Aorta (tissue), 5 donors: ENCODE measurements around the gene GALNT10. TPM values are rescaled to one million over a fixed set of nuclear protein-coding genes. Genes with fewer than 3 reads are reported as not detected.

Source experiments
- ATAC-seq: fragments of 200-7000 bp; cut with Tn5 transposase; one replicate; pipeline ENCODE4 v1.9.1; 2022; ENCODE audit warnings: moderate library complexity; ENCODE audit not compliant: low FRiP score
- DNase-seq, 2 donors: peaks; one replicate each; pipeline ENCODE4 v3.0.0-alpha.2; 2020
- H3K27ac ChIP-seq, 2 donors: one replicate each; pipeline ENCODE4 v1.5.1; 2013; ENCODE audit warnings: low read length in 2 of 2, mild to moderate bottlenecking in 2 of 2, moderate library complexity in 2 of 2, control low read depth in 1 of 2, inconsistent platforms in 1 of 2, low read depth in 1 of 2
- H3K27me3 ChIP-seq, 2 donors: one replicate each; pipeline ENCODE4 v1.6.1; 2013; ENCODE audit warnings: control low read depth in 1 of 2, low read length in 1 of 2, mild to moderate bottlenecking in 1 of 2, moderate library complexity in 1 of 2; ENCODE audit not compliant: insufficient read depth in 2 of 2, control insufficient read depth in 1 of 2
- H3K36me3 ChIP-seq, 2 donors: one replicate each; pipeline ENCODE4 v1.6.1; 2013; ENCODE audit warnings: control low read depth in 1 of 2, low read length in 1 of 2, mild to moderate bottlenecking in 1 of 2; ENCODE audit not compliant: insufficient read depth in 2 of 2, control insufficient read depth in 1 of 2
- H3K4me1 ChIP-seq, 2 donors: one replicate each; pipeline ENCODE4 v1.6.1; 2013; ENCODE audit warnings: low read length in 2 of 2, control low read depth in 1 of 2, mild to moderate bottlenecking in 1 of 2, moderate library complexity in 1 of 2; ENCODE audit not compliant: insufficient read depth in 2 of 2, control insufficient read depth in 1 of 2
- H3K4me3 ChIP-seq, 2 donors: one replicate each; pipeline ENCODE4 v1.5.1; 2013; ENCODE audit warnings: low read length in 2 of 2, control low read depth in 1 of 2, mild to moderate bottlenecking in 1 of 2
- H3K9me3 ChIP-seq: one replicate; pipeline ENCODE4 v1.6.1; 2013; ENCODE audit warnings: mild to moderate bottlenecking, low read length; ENCODE audit not compliant: control insufficient read depth
- WGBS, 2 donors: extraction: QIAGEN DNeasy Blood & Tissue Kit; methylation state at CpG; one replicate each; pipeline ENCODE4 v1.1.7; 2013; 5-methylcytosine and 5-hydroxymethylcytosine counted together
- intact Hi-C, 2 donors: fragments of 100-400 bp; cut with DNase I; formaldehyde crosslinking; loops; one replicate each; pipeline versions ENCODE4 v1.14.2 to v1.15.0; 2022
- polyA plus RNA-seq, 2 donors: library from polyadenylated mRNA; stranded (reverse); fragments of 200-250 nt; gene quantifications; one replicate each; pipeline ENCODE4 v1.2.3, GENCODE V29; 2013
- total RNA-seq, 2 donors: library from RNA; stranded (reverse); fragmentation: NEBNext Ultra II Directional; extraction: Animal tissue kit (Norgen Biotek cat#: 25700); gene quantifications; one replicate each; pipeline ENCODE4 v1.2.1, GENCODE V29; 2021
- donor health status: healthy with polysubstance abuse.
- donor health status: Bipolar disorder and iron deficiency.
- donor health status: DM: no; HTN: no; CAD: no.
- donor health status: DM: no; HTN: no; CAD: no.
- donor health status: DM: yes; HTN: yes; CAD: no.

GALNT10 gene
- total and polyA plus RNA-seq, 4 donors, result 9.1 to 44.2 (median 26.7) TPM

DNA sequence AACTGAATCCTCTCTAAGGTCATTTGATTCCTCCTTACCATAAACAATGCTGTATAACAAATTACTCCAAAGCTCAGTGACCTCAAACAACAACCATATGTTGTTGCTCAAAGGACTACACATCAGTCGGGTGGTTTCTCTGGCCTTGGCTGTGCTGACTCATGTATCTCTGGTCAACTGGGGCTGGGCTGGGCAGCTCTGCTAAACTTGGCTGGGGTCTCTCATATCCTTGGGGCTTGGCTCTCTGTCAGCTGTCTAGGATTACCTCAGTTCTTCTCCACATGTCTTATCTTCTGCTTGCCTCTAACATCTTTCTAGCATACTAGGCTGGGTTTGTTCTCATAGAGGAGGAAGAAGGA is 86.4 kb downstream of the GALNT10 start:
- Histone ChIP-seq H3K4me3 (no peak overlapping the region), H3K27ac (no peak overlapping the region), H3K27me3 (no peaks in the 10 kb centered on the region), H3K9me3 (no peaks in the 10 kb centered on the region), H3K36me3 (no peaks in the 10 kb centered on the region), H3K4me1 (peaks cover 0 to 5% of the 10 kb centered on the region in 2 donors)
- peak in 1 of 2 donors; percentile 68 for DNase-seq
- ATAC-seq, result peak; percentile 68
- intact Hi-C loops, result no loop called here
- WGBS, 2 donors, result 27 to 28% methylated on average over 1 of the region's 1 CpG

DNA sequence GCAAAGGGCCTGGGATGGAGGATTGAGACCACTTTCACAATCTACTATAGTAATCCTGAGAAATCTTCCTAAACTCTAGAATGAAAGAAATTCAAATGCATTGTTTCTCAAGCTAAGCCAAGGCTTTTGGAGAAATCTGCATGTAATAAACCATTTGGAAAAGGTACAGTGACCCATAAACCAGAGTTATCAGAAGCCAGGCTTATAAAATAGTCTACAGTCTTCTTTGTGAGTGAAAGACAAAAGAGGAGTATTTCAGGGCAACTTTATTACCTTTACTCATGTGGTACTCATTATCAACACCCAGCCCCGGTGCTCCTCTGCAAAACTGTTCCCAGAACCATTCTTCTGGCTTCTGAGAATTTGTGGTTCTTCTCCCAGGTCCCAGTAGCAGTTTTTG is 87.0 kb downstream of the GALNT10 start:
- no peaks in the 10 kb centered on the region for H3K27me3 ChIP-seq
- peaks cover 0 to 5% of the 10 kb centered on the region in 2 donors for H3K4me1 ChIP-seq
- ATAC-seq (no peak), DNase-seq (no peak)
- H3K4me3 ChIP-seq, result no peak overlapping the region
- WGBS, 2 donors, result 89 to 98% methylated on average over 1 of the region's 1 CpG
- H3K36me3 ChIP-seq, result no peaks in the 10 kb centered on the region
- H3K9me3 ChIP-seq, result no peaks in the 10 kb centered on the region
- no peak overlapping the region for H3K27ac ChIP-seq
- intact Hi-C loops, result no loop called here

- Histone ChIP-seq H3K4me1 (peaks cover 0 to 5% of the 10 kb centered on the region in 2 donors), H3K27ac (no peak overlapping the region)
- intact Hi-C loops, result no loop called here
Observed at GRCh38 chr5:154278186-154278585, 87.7 kb downstream of the GALNT10 start.

DNA sequence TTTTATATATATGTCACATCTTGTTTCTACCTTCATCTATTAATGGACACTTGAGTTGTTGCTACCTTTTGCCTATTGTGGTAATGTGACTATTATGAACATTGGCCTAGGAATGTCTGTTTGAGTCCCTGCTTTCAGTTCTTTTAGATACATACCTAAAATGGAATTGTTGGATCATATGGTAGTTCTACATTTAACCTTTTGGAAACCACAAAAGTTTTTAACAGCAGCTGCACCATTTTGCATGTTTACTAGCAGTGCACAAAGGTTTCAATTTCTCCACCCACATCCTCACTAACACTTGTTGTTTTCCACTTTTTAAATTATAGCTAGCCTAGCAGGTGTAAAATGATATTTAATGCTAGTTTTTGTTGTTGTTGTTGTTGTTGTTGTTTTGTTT is 88.4 kb downstream of the GALNT10 start:
- DNase-seq (no peak), ATAC-seq (no peak)
- H3K36me3 ChIP-seq, result no peaks in the 10 kb centered on the region
- H3K27me3 ChIP-seq, result no peaks in the 10 kb centered on the region
- no peaks in the 10 kb centered on the region for H3K9me3 ChIP-seq
- intact Hi-C loops, result no loop called here
- H3K4me3 ChIP-seq, result no peak overlapping the region
- no peak overlapping the region for H3K27ac ChIP-seq
- H3K4me1 ChIP-seq, result peaks cover 0 to 5% of the 10 kb centered on the region in 2 donors

More at GRCh38 chr5:154278186-154278585, 87.7 kb downstream of the GALNT10 start:
- no peaks in the 10 kb centered on the region for H3K27me3 ChIP-seq
- no peak overlapping the region for H3K4me3 ChIP-seq
- no peaks in the 10 kb centered on the region for H3K9me3 ChIP-seq
- no peak for ATAC-seq
- no peaks in the 10 kb centered on the region for H3K36me3 ChIP-seq
- no peak for DNase-seq

DNA sequence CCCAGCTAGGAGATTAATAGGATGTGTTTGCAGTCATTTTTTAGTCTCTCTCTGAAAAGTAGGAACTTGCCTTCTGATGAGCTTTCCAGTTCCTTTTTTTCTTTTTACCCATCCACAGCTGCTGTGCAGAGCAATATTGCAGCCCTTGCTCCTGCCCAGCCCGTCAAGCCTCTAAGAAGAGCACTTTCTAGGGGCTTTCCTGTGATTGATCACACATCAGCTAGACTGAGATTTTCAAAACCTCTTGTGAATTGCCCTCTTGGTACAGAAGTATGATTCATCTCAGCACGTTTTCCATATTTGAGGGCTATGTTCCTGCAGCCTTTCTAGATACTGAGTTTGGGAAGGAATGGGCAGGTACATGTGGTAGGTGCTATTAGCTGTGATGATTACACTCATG is 93.9 kb downstream of the GALNT10 start:
- Histone ChIP-seq H3K27ac (no peak overlapping the region), H3K36me3 (no peaks in the 10 kb centered on the region), H3K27me3 (no peaks in the 10 kb centered on the region), H3K4me1 (peaks cover 0 to 4% of the 10 kb centered on the region in 2 donors), H3K9me3 (no peaks in the 10 kb centered on the region), H3K4me3 (no peak overlapping the region)
- WGBS, 2 donors, result 93 to 96% methylated on average over 2 of the region's 2 CpGs
- ATAC-seq (no peak), DNase-seq (no peak)
- intact Hi-C loops, result loop anchor here in 1 of 2 donors (10.0 kb wide), 1 partner anchor 90 kb away; the partner anchor contains the start of gene GALNT10

- intact Hi-C loops, result loop anchor here (5.0 to 10.0 kb wide), 5 partner anchors 71 to 94 kb away; partner anchors contain the start of gene GALNT10 (in 2 of the 2)
- ATAC-seq, result no peak
- WGBS, 2 donors, result 74 to 82% methylated on average over 4 of the region's 4 CpGs
- no peaks in the 10 kb centered on the region for H3K36me3 ChIP-seq
- H3K9me3 ChIP-seq, result no peaks in the 10 kb centered on the region
- DNase-seq, result no peak
- no peak overlapping the region for H3K27ac ChIP-seq
- H3K27me3 ChIP-seq, result no peaks in the 10 kb centered on the region
- H3K4me1 ChIP-seq, result peaks cover 0 to 4% of the 10 kb centered on the region in 2 donors
- H3K4me3 ChIP-seq, result no peak overlapping the region
Observed at GRCh38 chr5:154285661-154286408, 95.3 kb downstream of the GALNT10 start.

- DNase-seq, result no peak
- Histone ChIP-seq H3K27me3 (no peaks in the 10 kb centered on the region), H3K36me3 (no peaks in the 10 kb centered on the region), H3K4me3 (no peak overlapping the region), H3K9me3 (no peaks in the 10 kb centered on the region), H3K4me1 (peaks cover 0 to 4% of the 10 kb centered on the region in 2 donors), H3K27ac (peak overlapping the region; percentile 33 to 70)
- intact Hi-C loops, result loop anchor here (5.0 to 10.0 kb wide), 5 partner anchors 71 to 94 kb away; partner anchors contain the start of gene GALNT10 (in 2 of the 2)
- peak; percentile 45 for ATAC-seq
- WGBS, 2 donors, result 64 to 70% methylated on average over 3 of the region's 3 CpGs
Observed at GRCh38 chr5:154286557-154286956, 96.0 kb downstream of the GALNT10 start.

DNA sequence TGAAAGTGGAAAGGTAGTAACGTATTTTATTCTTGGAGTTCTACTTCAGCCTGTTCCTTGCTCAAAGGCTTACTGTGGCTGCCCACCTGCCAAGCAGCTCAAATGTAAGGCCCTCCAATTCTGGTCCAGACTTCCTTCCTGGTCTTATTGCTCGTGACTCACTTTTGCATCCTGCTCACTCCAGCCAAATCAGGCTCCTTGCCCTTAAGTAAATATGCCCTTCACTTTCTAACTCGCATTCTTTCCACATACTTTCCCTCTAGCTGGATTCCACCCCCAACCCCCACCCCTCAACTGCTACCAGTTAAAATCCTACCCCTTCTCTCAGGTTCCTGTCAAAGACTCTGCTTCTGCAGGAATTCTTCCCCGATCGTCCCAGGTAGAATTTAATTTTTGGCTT is 96.6 kb downstream of the GALNT10 start:
- DNase-seq (peak in 1 of 2 donors; percentile 49), ATAC-seq (peak; percentile 75)
- intact Hi-C loops, result loop anchor here (1.0 to 10.0 kb wide), 6 partner anchors 15 to 95 kb away; partner anchors contain the start of gene GALNT10 (in 2 of the 2)
- Histone ChIP-seq H3K27ac (peak overlapping the region in 1 of 2 donors; percentile 62), H3K27me3 (no peaks in the 10 kb centered on the region), H3K36me3 (no peaks in the 10 kb centered on the region), H3K9me3 (no peaks in the 10 kb centered on the region), H3K4me1 (peaks cover 0 to 4% of the 10 kb centered on the region in 2 donors), H3K4me3 (no peak overlapping the region)
- WGBS, 2 donors, result 28 to 29% methylated on average over 5 of the region's 5 CpGs

DNA sequence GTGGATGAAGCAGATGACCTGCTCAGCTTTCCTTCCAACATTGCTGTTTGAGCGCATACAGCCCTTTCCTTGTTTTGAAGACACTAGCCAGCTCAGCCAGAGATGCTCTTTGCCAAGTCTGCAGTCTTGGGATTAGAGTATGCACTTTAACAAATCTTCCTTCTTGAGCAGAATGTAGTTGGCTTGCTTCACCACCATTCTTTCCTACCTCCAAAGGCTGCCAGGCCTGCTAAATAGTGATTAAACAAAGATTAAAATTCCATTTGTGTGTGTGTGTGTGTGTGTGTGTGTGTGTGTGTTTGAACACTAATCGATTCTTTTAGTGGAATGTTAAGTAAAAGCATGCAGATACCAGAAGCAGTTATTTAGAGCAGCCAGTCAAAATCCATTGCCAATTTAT is 97.6 kb downstream of the GALNT10 start:
- Histone ChIP-seq H3K27ac (peak overlapping the region in 1 of 2 donors; percentile 37), H3K4me1 (peaks cover 0 to 4% of the 10 kb centered on the region in 2 donors), H3K9me3 (no peaks in the 10 kb centered on the region), H3K36me3 (no peaks in the 10 kb centered on the region), H3K4me3 (no peak overlapping the region), H3K27me3 (no peaks in the 10 kb centered on the region)
- peak; percentile 74 for ATAC-seq
- peak in 1 of 2 donors; percentile 51 for DNase-seq
- intact Hi-C loops, result loop anchor here (5.0 to 10.0 kb wide), 5 partner anchors 69 to 96 kb away; partner anchors contain the start of gene GALNT10 (in 2 of the 2)
- WGBS, 2 donors, result 7 to 12% methylated on average over 2 of the region's 2 CpGs
